Panc1 (cell line): ENCODE results near the gene ZNRF3. TPM values are rescaled to one million over a fixed set of nuclear protein-coding genes. Genes with fewer than 3 reads are reported as not detected.

Experiments used
- ATAC-seq: fragments of 200-7000 bp; cut with Tn5 transposase; 2 replicates; pipeline ENCODE4 v1.9.1; 2020; ENCODE audit warnings: mild to moderate bottlenecking, moderate library complexity
- BruUV-seq: library from RNA; stranded (reverse); fragments of 400-500 nt; replicated peaks from 2 replicates; lab custom pipeline; 2021; lab: Mats Ljungman, UMichigan
- CTCF ChIA-PET: fragments of 300-600 bp; sonication (Branson Sonifier 250); formaldehyde crosslinking; loops from one replicate; lab custom pipeline; 2022; ENCODE audit warnings: antibody characterized with exemption; lab: Charles Lee
- POLR2A ChIA-PET: fragments of 300-600 bp; sonication (Branson Sonifier 250); formaldehyde crosslinking; loops from one replicate; lab custom pipeline; 2022; ENCODE audit warnings: antibody characterized with exemption; lab: Charles Lee
- DNase-seq: peaks from one replicate; pipeline ENCODE4 v3.0.0-alpha.2; 2010; ENCODE audit warnings: low read depth, low spot score
- H3K27ac ChIP-seq: 2 replicates; pipeline ENCODE4 v1.5.1; 2011; ENCODE audit warnings: mild to moderate bottlenecking, low read length, inconsistent platforms
- H3K27me3 ChIP-seq: fragments of 200-500 bp; sonication (Bioruptor generic); 2 replicates; pipeline ENCODE4 v1.6.0; 2014; ENCODE audit warnings: low read length, inconsistent platforms; ENCODE audit not compliant: control insufficient read depth, insufficient read depth
- H3K36me3 ChIP-seq: fragments of 200-500 bp; sonication (Bioruptor generic); 2 replicates; pipeline ENCODE4 v1.5.1; 2014; ENCODE audit warnings: inconsistent platforms, mild to moderate bottlenecking, low read length, moderate library complexity; ENCODE audit not compliant: control insufficient read depth, insufficient read depth
- H3K4me1 ChIP-seq: 2 replicates; pipeline ENCODE4 v1.5.1; 2011; ENCODE audit warnings: inconsistent platforms, mild to moderate bottlenecking, low read length, moderate library complexity; ENCODE audit not compliant: control insufficient read depth, insufficient read depth
- H3K4me3 ChIP-seq, 2 experiments: 2 replicates each; pipeline ENCODE4 v1.5.1; 2011 to 2012; ENCODE audit warnings: low read depth in 2 of 2, low read length in 2 of 2, mild to moderate bottlenecking in 2 of 2, inconsistent platforms in 1 of 2, moderate library complexity in 1 of 2
- H3K9me3 ChIP-seq: fragments of 200-500 bp; sonication (Bioruptor generic); 2 replicates; pipeline ENCODE4 v1.5.1; 2014; ENCODE audit warnings: low read depth, mild to moderate bottlenecking, inconsistent platforms, low read length, moderate library complexity; ENCODE audit not compliant: control insufficient read depth, insufficient read depth
- POLR2AphosphoS5 ChIP-seq: IDR thresholded peaks from 2 replicates; pipeline ENCODE4 v1.6.1; 2012; ENCODE audit warnings: mild to moderate bottlenecking, low read depth, low read length, moderate library complexity
- REST ChIP-seq, 2 experiments: IDR thresholded peaks; 2 replicates each; pipeline ENCODE4 v1.6.1; 2011 to 2012; ENCODE audit warnings: low read depth in 2 of 2, control low read depth in 1 of 2, low read length in 1 of 2, mild to moderate bottlenecking in 1 of 2, moderate library complexity in 1 of 2; ENCODE audit not compliant: insufficient read depth in 1 of 2
- SIN3A ChIP-seq: IDR thresholded peaks from 2 replicates; pipeline ENCODE4 v1.6.1; 2012; ENCODE audit warnings: low read depth, mild to moderate bottlenecking, low read length, moderate library complexity, borderline replicate concordance; ENCODE audit not compliant: insufficient read depth
- TCF7L2 ChIP-seq: IDR thresholded peaks from 2 replicates; pipeline ENCODE4 v1.6.1; 2011; ENCODE audit warnings: mild to moderate bottlenecking, low read depth, low read length, inconsistent platforms
- in situ Hi-C: cut with HindIII; loops from 2 replicates; pipeline ENCODE4 v1.10.0; 2016; ENCODE audit warnings: low sequenced_read_pairs, low pct_unique_long_range_greater_than_20kb
- intact Hi-C: fragments of 100-400 bp; cut with micrococcal nuclease; formaldehyde crosslinking; loops from one replicate; pipeline ENCODE4 v1.10.0; 2022; ENCODE audit not compliant: unreplicated experiment
- total RNA-seq: library from RNA; stranded (reverse); gene quantifications from one replicate; pipeline ENCODE4 v1.2.1, GENCODE V29; 2021; ENCODE audit not compliant: unreplicated experiment
- TF ChIP-seq, protein P1 (sequence below): fragments of 450-650 bp; IDR thresholded peaks from 2 replicates; pipeline ENCODE4 v1.5.1; 2017; ENCODE audit warnings: mild to moderate bottlenecking

ZNRF3 gene
- total RNA-seq, 1 experiment from 2014 or later, result 7.3 TPM

DNA sequence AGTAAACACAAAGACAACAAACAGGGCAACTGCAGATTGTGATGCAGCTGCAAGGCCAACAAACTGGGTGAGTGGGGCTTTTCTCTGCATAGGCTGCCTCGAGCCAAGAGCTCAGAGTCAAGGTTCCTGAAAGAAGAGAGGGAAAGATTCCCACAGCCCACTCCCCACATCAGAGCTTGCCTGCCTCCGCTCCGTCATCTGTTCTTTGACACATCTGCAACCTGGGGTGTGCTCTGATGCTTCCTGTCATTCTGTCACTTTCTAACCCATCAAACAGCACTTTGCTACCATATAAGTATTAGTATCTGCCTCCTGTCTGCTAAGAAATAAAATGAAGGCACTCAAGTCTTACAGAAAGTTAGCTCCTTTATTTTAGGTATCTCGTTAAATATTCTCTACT lies 131.4 kb downstream of the ZNRF3 start:
- TF ChIP-seq TCF7L2, result no peak
- TF ChIP-seq, protein P1, sequence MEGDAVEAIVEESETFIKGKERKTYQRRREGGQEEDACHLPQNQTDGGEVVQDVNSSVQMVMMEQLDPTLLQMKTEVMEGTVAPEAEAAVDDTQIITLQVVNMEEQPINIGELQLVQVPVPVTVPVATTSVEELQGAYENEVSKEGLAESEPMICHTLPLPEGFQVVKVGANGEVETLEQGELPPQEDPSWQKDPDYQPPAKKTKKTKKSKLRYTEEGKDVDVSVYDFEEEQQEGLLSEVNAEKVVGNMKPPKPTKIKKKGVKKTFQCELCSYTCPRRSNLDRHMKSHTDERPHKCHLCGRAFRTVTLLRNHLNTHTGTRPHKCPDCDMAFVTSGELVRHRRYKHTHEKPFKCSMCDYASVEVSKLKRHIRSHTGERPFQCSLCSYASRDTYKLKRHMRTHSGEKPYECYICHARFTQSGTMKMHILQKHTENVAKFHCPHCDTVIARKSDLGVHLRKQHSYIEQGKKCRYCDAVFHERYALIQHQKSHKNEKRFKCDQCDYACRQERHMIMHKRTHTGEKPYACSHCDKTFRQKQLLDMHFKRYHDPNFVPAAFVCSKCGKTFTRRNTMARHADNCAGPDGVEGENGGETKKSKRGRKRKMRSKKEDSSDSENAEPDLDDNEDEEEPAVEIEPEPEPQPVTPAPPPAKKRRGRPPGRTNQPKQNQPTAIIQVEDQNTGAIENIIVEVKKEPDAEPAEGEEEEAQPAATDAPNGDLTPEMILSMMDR, result no peak
- TF ChIP-seq SIN3A, result no peak
- no peak for TF ChIP-seq POLR2AphosphoS5
- TF ChIP-seq REST (IDR thresholded peaks at IDR 0.05; ENCODE audit: insufficient read depth in 1 of 2, low read depth in 2 of 2, low read length in 1 of 2), result no peak
- H3K27me3 ChIP-seq, result no peaks in the 10 kb centered on the region
- no peak for DNase-seq
- intact Hi-C loops, result no loop called here
- no peak for ATAC-seq
- H3K27ac ChIP-seq, result no peak overlapping the region
- H3K4me1 ChIP-seq, result no peaks in the 10 kb centered on the region
- H3K9me3 ChIP-seq, result no peaks in the 10 kb centered on the region
- ChIA-PET POLR2A (no interaction called here), CTCF (no interaction called here)
- no peak overlapping the region for H3K4me3 ChIP-seq
- no TSS peak for BruUV-seq
- no peaks in the 10 kb centered on the region for H3K36me3 ChIP-seq
- in situ Hi-C loops, result no loop called here

DNA sequence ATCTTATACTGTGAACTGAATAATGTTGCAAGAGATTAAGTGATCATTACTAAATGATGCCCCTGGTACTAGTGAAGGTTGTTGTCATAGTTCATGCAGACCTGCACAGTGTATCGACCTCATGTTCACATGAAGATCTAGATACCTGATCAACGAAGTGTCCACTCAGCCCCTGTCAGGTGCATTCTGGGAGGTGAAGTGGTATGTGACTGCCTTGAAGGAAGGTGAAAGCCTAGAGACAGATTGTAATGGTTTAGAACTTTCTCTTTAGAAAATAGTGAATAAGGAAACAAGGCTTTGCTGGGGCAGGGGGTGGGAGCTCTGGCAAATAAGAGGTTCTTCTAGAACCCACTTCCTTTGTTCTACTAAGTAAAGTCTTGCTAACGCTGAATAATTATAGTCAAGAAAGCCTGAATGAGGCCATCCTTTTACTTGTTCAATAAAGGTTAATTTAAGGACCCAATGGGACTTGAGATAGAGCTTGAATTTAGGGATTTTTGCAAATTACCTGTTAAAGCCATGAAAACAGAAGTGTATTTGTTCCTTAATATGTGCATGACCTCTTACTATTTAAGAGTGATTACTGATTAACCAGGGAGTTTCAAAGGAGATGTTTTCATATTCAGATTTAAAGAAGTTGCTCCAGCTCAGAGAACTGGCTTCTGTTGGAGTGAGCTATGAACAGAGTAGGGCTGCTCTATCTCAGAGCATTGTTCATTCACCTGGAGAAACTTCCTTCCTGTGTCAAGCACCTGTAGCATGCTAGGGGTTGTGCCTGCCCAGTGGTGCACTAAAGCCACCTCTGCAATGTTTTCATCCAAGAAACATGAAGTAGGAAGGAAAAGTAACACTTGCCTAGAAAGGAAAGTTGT lies 132.9 kb downstream of the ZNRF3 start:
- in situ Hi-C loops (no loop called here), intact Hi-C loops (no loop called here)
- BruUV-seq, result no TSS peak

More for the DNA sequence above, 132.9 kb downstream of the ZNRF3 start:
- no peaks in the 10 kb centered on the region for H3K9me3 ChIP-seq
- H3K4me1 ChIP-seq, result no peaks in the 10 kb centered on the region
- CTCF ChIA-PET, result no interaction called here
- no peaks in the 10 kb centered on the region for H3K36me3 ChIP-seq
- no peak overlapping the region for H3K27ac ChIP-seq
- DNase-seq (no peak), ATAC-seq (no peak)
- POLR2A ChIA-PET, result no interaction called here
- H3K4me3 ChIP-seq, result no peak overlapping the region
- H3K27me3 ChIP-seq, result no peaks in the 10 kb centered on the region
- TF ChIP-seq TCF7L2 (no peak), REST (IDR thresholded peaks at IDR 0.05; ENCODE audit: insufficient read depth in 1 of 2, low read depth in 2 of 2, low read length in 1 of 2) (no peak), SIN3A (no peak), POLR2AphosphoS5 (no peak)
- TF ChIP-seq, protein P1, result no peak
